ENCODE measurements around the gene GSTT4.
"Not testable (repeated sequence)": the region's sequence is repeated elsewhere in the genome, so short reads cannot be mapped to it uniquely, and the experiment has no call there.

Gene GSTT4

DNA sequence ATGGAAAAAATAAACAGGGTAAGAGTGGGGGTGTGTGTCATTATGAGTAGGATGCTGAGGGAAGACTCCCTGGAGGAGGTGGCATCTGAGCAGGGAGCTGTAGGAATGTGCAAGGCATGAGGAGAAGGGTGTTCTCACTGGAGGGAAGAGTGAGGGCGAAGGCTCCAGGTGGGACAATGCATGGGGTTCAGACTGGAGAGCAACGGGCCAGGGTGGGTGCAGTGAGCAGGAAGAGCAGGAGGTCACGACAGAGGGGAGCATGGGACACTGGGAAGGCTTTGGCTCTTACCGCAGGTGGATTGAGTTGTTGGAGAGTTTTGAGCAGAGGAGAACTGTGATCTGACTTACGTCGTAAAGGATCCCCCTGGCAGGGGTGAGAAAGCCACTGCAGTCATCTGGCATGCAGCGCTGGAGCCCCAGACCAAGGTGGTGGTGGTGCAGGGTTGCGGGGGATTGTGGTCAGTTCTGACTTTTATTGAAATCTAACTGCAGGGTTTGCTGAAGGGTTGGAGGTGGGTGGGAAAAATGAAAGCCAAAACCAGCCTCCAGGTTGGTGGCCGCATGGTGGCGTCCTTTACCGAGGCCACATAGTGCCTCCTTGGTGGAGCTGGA lies 52.4 kb downstream of the GSTT4 start:
- H3K36me3 ChIP-seq; H3K4me3 ChIP-seq (ENCODE audit: low read depth in 1 of 2, low read length in 1 of 2); H3K27ac ChIP-seq; H3K27me3 ChIP-seq; H3K9me3 ChIP-seq; H3K4me1 ChIP-seq (ENCODE audit: control insufficient read depth in 1 of 2, insufficient read depth in 1 of 2, low read depth in 1 of 2, low read length in 1 of 2): not testable (repeated sequence)

DNA sequence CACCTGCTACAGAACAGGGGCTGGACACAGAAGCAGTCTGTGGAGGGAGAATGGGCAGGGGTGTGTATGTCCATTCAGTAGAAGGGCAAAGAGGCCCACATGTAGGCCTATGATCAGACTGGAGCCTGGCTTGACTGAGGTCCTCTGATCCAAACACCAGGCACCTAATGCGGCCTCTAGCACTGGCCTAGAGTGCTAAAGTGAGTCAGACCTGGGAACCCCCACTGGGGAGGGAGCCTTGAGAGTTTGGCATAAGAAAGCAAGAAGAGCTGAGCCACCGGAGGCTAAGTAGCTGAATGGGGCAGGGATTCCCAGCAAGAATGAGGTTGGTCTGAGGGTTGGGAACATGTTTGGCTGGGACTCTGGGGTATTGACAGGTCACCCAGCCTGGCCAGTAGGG lies 53.9 kb downstream of the GSTT4 start:
- H3K4me1 ChIP-seq (ENCODE audit: control insufficient read depth in 1 of 2, insufficient read depth in 1 of 2, low read depth in 1 of 2, low read length in 1 of 2); H3K27me3 ChIP-seq; H3K9me3 ChIP-seq; H3K4me3 ChIP-seq (ENCODE audit: low read depth in 1 of 2, low read length in 1 of 2); H3K27ac ChIP-seq; H3K36me3 ChIP-seq: not testable (repeated sequence)

DNA sequence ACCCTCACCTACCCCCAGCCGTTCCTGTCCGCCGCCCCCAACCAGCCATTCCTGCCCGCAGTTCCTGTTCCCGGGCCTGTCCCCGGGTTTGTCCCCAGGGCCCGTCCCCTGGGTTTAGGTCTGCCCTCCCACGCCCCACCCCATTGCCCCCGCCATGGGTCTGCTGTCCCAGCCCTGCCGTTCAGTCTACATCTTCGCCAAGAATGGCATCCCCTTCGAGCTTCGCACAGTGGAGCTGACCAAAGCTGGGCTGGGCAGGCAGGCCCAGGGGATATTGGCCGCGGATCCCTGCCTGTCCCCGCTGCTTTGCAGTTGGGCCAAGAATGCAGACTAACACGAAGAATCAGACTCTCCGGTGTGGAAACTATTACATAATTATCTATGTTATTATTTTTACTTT lies 55.5 kb downstream of the GSTT4 start:
- H3K9me3 ChIP-seq; H3K4me3 ChIP-seq (ENCODE audit: low read depth in 1 of 2, low read length in 1 of 2); H3K27ac ChIP-seq; H3K27me3 ChIP-seq; H3K4me1 ChIP-seq (ENCODE audit: control insufficient read depth in 1 of 2, insufficient read depth in 1 of 2, low read depth in 1 of 2, low read length in 1 of 2); H3K36me3 ChIP-seq: not testable (repeated sequence)

Data from neutrophil (primary cell).